H1 (cell line): Measurements from ENCODE around the gene B3GALT5.

Experiments
- CBX5 ChIP-seq: fragments of 300-800, 300-1000 bp; sonication (generic); IDR thresholded peaks from 2 replicates; pipeline ENCODE4 v1.7.1; 2016; ENCODE audit warnings: antibody characterized with exemption, low read length, low read depth
- CEBPB ChIP-seq: IDR thresholded peaks from 2 replicates; pipeline ENCODE4 v1.6.1; 2012; ENCODE audit warnings: low read depth, low read length
- SIX5 ChIP-seq: IDR thresholded peaks from 2 replicates; pipeline ENCODE4 v1.6.1; 2011; ENCODE audit warnings: mild to moderate bottlenecking, low read depth, low read length
- SUZ12 ChIP-seq: fragments of 200-600 bp; sonication (generic); IDR thresholded peaks from 2 replicates; pipeline ENCODE4 v1.6.1; 2012; ENCODE audit warnings: mild to moderate bottlenecking, inconsistent platforms, low read length, moderate library complexity, mixed read lengths
- TEAD4 ChIP-seq: IDR thresholded peaks from 2 replicates; pipeline ENCODE4 v1.6.1; 2012; ENCODE audit warnings: low read depth, low read length, inconsistent platforms, mixed read lengths
- ZNF274 ChIP-seq: IDR thresholded peaks from 2 replicates; pipeline ENCODE4 v1.7.0; 2012; ENCODE audit warnings: low read length, borderline replicate concordance; ENCODE audit errors: extremely low read depth
- TF ChIP-seq, protein P1 (sequence below), 3 experiments: IDR thresholded peaks; 1 replicate in 2 of 3; 2 replicates in 1 of 3; pipeline versions ENCODE4 v1.5.1 to v1.6.1; 2011; ENCODE audit warnings: low read length in 3 of 3, mild to moderate bottlenecking in 3 of 3, inconsistent platforms in 2 of 3, low read depth in 1 of 3, moderate library complexity in 1 of 3; ENCODE audit not compliant: insufficient read depth in 1 of 3; ENCODE audit errors: control extremely low read depth in 1 of 3
- TF ChIP-seq, protein P2 (sequence below): IDR thresholded peaks from 2 replicates; pipeline ENCODE4 v1.6.1; 2011; ENCODE audit warnings: low read length, improper control_type of control experiment

DNA sequence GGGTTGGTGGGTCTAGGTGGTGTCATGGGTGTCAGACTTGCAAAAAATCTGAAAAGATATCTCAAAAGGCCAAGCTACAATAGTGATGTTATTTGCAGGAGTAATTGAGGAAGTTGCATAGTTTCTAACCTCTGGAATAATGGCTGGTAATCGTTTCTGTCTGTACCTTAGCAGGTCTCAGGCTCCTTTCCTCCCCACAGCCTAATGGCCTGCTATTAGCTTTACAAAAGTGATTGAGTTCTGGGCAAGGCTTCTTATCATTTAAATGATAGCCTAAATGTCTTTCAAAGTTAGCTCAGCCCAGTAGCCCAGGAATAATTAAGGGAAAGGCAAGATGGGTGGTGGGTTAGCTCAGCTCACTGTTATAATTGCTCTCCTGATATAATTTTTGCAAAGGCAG lies 94.6 kb downstream of the B3GALT5 start:
- no peak for TF ChIP-seq TEAD4
- TF ChIP-seq, protein P1, sequence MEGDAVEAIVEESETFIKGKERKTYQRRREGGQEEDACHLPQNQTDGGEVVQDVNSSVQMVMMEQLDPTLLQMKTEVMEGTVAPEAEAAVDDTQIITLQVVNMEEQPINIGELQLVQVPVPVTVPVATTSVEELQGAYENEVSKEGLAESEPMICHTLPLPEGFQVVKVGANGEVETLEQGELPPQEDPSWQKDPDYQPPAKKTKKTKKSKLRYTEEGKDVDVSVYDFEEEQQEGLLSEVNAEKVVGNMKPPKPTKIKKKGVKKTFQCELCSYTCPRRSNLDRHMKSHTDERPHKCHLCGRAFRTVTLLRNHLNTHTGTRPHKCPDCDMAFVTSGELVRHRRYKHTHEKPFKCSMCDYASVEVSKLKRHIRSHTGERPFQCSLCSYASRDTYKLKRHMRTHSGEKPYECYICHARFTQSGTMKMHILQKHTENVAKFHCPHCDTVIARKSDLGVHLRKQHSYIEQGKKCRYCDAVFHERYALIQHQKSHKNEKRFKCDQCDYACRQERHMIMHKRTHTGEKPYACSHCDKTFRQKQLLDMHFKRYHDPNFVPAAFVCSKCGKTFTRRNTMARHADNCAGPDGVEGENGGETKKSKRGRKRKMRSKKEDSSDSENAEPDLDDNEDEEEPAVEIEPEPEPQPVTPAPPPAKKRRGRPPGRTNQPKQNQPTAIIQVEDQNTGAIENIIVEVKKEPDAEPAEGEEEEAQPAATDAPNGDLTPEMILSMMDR (IDR thresholded peaks at IDR 0.05; ENCODE audit: control extremely low read depth in 1 of 3, insufficient read depth in 1 of 3, low read depth in 1 of 3, low read length in 3 of 3), result no peak
- TF ChIP-seq SUZ12, result no peak
- no peak for TF ChIP-seq CEBPB
- TF ChIP-seq ZNF274, result no peak
- no peak for TF ChIP-seq SIX5
- TF ChIP-seq CBX5, result no peak
- TF ChIP-seq, protein P2, sequence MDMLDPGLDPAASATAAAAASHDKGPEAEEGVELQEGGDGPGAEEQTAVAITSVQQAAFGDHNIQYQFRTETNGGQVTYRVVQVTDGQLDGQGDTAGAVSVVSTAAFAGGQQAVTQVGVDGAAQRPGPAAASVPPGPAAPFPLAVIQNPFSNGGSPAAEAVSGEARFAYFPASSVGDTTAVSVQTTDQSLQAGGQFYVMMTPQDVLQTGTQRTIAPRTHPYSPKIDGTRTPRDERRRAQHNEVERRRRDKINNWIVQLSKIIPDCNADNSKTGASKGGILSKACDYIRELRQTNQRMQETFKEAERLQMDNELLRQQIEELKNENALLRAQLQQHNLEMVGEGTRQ, result no peak
